K562 (cell line): ENCODE results near the gene EXTL1. TPM values are rescaled to one million over a fixed set of nuclear protein-coding genes. Genes with fewer than 3 reads are reported as not detected.

Experiments used
- NR1H2 ChIP-seq: sonication (generic); formaldehyde crosslinking; IDR thresholded peaks from 2 replicates; pipeline ENCODE4 v1.4.0; 2020; ENCODE audit warnings: mild to moderate bottlenecking, missing genetic modification reagents
- PTTG1 ChIP-seq: fragments of 450-650 bp; IDR thresholded peaks from 2 replicates; pipeline ENCODE4 v1.6.1; 2016; ENCODE audit warnings: low read depth, mild to moderate bottlenecking, missing genetic modification characterization, missing compliant biosample characterization
- RBM17 ChIP-seq: fragments of 200-400 bp; formaldehyde crosslinking; IDR thresholded peaks from 2 replicates; pipeline ENCODE4 v1.6.1; 2017; ENCODE audit warnings: low read depth, mild to moderate bottlenecking, low read length, borderline replicate concordance
- SLC30A9 ChIP-seq: fragments of 250-450 bp; sonication (Bioruptor Pico); IDR thresholded peaks from 2 replicates; pipeline ENCODE4 v1.8.0; 2022; ENCODE audit warnings: mild to moderate bottlenecking, moderate library complexity
- ZBTB8A ChIP-seq: fragments of 450-650 bp; IDR thresholded peaks from 2 replicates; pipeline ENCODE4 v1.6.1; 2018; ENCODE audit warnings: mild to moderate bottlenecking, moderate library complexity; ENCODE audit not compliant: partially characterized antibody
- ZNF134 ChIP-seq: fragments of 250-450 bp; sonication (Bioruptor Pico); conservative IDR thresholded peaks from 2 replicates; pipeline ENCODE4 v1.4.0; 2020
- ZNF239 ChIP-seq: fragments of 250-450 bp; sonication (Bioruptor Pico); IDR thresholded peaks from 2 replicates; pipeline ENCODE4 v1.4.0; 2020; ENCODE audit warnings: mild to moderate bottlenecking
- polyA plus RNA-seq, 8 experiments: library from polyadenylated mRNA; depleted of rRNA in 4 of 8; stranded (reverse) in 5 of 8; unstranded in 3 of 8; fragments of >200 nt; fragmentation: Nextera tagmentation in 2 of 8; fragmentation: Illumina TruSeq in 1 of 8; extraction: Ambion mirVana in 2 of 8; extraction: Trizol in 1 of 8; gene quantifications; 2 replicates each; pipeline versions ENCODE4 v1.2.1 to v1.2.3, GENCODE V29; 2011 to 2014; ENCODE audit warnings: inconsistent platforms in 1 of 8, missing spikeins in 1 of 8
- total RNA-seq, 7 experiments: library from RNA; depleted of rRNA in 6 of 7; stranded (reverse); fragments of >200 nt in 6 of 7; fragmentation: Illumina TruSeq in 2 of 7; extraction: Trizol in 2 of 7; gene quantifications; 2 replicates each; pipeline versions ENCODE4 v1.2.1 to v1.2.3, GENCODE V29; 2011 to 2021; ENCODE audit warnings: low replicate concordance in 1 of 7
- TF ChIP-seq, protein P1 (sequence below): fragments of 450-650 bp; IDR thresholded peaks from 2 replicates; pipeline ENCODE4 v1.6.1; 2016; ENCODE audit warnings: antibody characterized with exemption
- TF ChIP-seq, protein P2 (sequence below): sonication (generic); formaldehyde crosslinking; IDR thresholded peaks from 2 replicates; pipeline ENCODE4 v1.8.0; 2022; ENCODE audit warnings: mild to moderate bottlenecking, low read depth, missing genetic modification reagents
- TF ChIP-seq, protein P3 (sequence below): fragments of 450-650 bp; IDR thresholded peaks from 2 replicates; pipeline ENCODE4 v1.6.1; 2016
- TF ChIP-seq, protein P4 (sequence below): fragments of 250-450 bp; sonication (Bioruptor Pico); IDR thresholded peaks from 2 replicates; pipeline ENCODE4 v1.8.0; 2021; ENCODE audit warnings: mild to moderate bottlenecking, moderate library complexity
- TF ChIP-seq, protein P5 (sequence below): fragments of 200-800 bp; sonication (Bioruptor generic); IDR thresholded peaks from 2 replicates; pipeline ENCODE4 v1.6.1; 2016; ENCODE audit warnings: missing genetic modification characterization, missing compliant biosample characterization
- TF ChIP-seq, protein P6 (sequence below), 2 experiments: fragments of 200-800 bp in 1 of 2; sonication (Bioruptor generic) in 1 of 2; sonication (generic) in 1 of 2; formaldehyde crosslinking in 1 of 2; IDR thresholded peaks in 1 of 2; conservative IDR thresholded peaks in 1 of 2; 2 replicates each; pipeline versions ENCODE4 v1.5.0 to v1.6.1; 2016 to 2020; ENCODE audit warnings: missing compliant biosample characterization in 1 of 2, missing genetic modification characterization in 1 of 2, missing genetic modification reagents in 1 of 2

EXTL1 gene
- total and polyA plus RNA-seq, 9 of the 15 experiments (the other 6 are each of a cell fraction or from before 2014, with no cell fraction given), result 0.04 to 0.23 (median 0.08) TPM; not detected in 3

DNA sequence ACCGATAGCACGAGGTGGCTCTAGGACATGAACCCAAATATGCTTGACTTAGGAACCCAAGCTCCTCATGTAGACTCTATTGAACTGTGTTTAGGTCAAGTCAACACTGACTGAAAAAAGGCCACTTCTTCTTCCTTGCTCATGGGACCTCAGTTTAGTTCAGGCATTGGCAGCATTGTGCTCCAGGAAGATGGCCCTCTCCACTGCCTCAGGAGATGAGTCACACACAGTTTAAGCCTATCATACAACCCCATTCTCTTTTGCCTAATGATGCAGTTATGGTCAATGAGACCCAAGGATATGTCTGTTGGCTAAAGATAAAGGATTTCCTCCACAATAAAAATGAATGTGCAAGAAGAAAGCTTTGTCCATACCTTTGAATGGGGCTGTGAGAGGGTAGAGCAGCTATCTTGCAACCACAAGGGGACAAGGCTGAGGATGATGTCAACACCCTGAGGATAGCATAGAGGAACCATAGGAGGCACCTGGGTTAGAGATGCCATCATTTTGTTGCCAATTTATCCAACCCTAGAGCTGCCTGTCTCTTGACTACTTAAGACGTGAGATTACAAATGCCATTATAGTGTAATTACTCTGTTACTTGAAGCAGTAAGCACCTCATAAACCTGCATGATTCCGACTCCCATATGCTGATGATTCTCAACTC is 48.9 kb downstream of the EXTL1 start (continued):
- TF ChIP-seq, protein P1, sequence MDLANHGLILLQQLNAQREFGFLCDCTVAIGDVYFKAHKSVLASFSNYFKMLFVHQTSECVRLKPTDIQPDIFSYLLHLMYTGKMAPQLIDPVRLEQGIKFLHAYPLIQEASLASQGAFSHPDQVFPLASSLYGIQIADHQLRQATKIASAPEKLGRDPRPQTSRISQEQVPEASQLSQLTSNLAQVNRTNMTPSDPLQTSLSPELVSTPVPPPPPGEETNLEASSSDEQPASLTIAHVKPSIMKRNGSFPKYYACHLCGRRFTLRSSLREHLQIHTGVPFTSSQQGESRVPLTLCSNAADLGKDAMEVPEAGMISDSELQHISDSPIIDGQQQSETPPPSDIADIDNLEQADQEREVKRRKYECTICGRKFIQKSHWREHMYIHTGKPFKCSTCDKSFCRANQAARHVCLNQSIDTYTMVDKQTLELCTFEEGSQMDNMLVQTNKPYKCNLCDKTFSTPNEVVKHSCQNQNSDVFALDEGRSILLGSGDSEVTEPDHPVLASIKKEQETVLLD, result peak; percentile 69
- TF ChIP-seq ZBTB8A, result no peak
- TF ChIP-seq RBM17, result no peak
- TF ChIP-seq, protein P2, sequence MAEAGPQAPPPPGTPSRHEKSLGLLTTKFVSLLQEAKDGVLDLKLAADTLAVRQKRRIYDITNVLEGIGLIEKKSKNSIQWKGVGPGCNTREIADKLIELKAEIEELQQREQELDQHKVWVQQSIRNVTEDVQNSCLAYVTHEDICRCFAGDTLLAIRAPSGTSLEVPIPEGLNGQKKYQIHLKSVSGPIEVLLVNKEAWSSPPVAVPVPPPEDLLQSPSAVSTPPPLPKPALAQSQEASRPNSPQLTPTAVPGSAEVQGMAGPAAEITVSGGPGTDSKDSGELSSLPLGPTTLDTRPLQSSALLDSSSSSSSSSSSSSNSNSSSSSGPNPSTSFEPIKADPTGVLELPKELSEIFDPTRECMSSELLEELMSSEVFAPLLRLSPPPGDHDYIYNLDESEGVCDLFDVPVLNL, result no peak
- TF ChIP-seq ZNF134 (CRISPR knock-in tag), result no peak
- TF ChIP-seq SLC30A9, result no peak
- TF ChIP-seq PTTG1 (tag), result no peak; the same call in 1 of the 2 replicates
- TF ChIP-seq ZNF239 (CRISPR knock-in tag), result no peak
- TF ChIP-seq, protein P3, sequence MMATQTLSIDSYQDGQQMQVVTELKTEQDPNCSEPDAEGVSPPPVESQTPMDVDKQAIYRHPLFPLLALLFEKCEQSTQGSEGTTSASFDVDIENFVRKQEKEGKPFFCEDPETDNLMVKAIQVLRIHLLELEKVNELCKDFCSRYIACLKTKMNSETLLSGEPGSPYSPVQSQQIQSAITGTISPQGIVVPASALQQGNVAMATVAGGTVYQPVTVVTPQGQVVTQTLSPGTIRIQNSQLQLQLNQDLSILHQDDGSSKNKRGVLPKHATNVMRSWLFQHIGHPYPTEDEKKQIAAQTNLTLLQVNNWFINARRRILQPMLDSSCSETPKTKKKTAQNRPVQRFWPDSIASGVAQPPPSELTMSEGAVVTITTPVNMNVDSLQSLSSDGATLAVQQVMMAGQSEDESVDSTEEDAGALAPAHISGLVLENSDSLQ, result peak; percentile 52; the same call in 1 of the 2 replicates
- TF ChIP-seq, protein P4, sequence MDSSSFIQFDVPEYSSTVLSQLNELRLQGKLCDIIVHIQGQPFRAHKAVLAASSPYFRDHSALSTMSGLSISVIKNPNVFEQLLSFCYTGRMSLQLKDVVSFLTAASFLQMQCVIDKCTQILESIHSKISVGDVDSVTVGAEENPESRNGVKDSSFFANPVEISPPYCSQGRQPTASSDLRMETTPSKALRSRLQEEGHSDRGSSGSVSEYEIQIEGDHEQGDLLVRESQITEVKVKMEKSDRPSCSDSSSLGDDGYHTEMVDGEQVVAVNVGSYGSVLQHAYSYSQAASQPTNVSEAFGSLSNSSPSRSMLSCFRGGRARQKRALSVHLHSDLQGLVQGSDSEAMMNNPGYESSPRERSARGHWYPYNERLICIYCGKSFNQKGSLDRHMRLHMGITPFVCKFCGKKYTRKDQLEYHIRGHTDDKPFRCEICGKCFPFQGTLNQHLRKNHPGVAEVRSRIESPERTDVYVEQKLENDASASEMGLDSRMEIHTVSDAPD (CRISPR knock-in tag), result no peak
- TF ChIP-seq, protein P5, sequence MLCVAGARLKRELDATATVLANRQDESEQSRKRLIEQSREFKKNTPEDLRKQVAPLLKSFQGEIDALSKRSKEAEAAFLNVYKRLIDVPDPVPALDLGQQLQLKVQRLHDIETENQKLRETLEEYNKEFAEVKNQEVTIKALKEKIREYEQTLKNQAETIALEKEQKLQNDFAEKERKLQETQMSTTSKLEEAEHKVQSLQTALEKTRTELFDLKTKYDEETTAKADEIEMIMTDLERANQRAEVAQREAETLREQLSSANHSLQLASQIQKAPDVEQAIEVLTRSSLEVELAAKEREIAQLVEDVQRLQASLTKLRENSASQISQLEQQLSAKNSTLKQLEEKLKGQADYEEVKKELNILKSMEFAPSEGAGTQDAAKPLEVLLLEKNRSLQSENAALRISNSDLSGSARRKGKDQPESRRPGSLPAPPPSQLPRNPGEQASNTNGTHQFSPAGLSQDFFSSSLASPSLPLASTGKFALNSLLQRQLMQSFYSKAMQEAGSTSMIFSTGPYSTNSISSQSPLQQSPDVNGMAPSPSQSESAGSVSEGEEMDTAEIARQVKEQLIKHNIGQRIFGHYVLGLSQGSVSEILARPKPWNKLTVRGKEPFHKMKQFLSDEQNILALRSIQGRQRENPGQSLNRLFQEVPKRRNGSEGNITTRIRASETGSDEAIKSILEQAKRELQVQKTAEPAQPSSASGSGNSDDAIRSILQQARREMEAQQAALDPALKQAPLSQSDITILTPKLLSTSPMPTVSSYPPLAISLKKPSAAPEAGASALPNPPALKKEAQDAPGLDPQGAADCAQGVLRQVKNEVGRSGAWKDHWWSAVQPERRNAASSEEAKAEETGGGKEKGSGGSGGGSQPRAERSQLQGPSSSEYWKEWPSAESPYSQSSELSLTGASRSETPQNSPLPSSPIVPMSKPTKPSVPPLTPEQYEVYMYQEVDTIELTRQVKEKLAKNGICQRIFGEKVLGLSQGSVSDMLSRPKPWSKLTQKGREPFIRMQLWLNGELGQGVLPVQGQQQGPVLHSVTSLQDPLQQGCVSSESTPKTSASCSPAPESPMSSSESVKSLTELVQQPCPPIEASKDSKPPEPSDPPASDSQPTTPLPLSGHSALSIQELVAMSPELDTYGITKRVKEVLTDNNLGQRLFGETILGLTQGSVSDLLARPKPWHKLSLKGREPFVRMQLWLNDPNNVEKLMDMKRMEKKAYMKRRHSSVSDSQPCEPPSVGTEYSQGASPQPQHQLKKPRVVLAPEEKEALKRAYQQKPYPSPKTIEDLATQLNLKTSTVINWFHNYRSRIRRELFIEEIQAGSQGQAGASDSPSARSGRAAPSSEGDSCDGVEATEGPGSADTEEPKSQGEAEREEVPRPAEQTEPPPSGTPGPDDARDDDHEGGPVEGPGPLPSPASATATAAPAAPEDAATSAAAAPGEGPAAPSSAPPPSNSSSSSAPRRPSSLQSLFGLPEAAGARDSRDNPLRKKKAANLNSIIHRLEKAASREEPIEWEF (CRISPR knock-in tag), result peak; percentile 88; the same call in 1 of the 2 replicates
- TF ChIP-seq, protein P6, sequence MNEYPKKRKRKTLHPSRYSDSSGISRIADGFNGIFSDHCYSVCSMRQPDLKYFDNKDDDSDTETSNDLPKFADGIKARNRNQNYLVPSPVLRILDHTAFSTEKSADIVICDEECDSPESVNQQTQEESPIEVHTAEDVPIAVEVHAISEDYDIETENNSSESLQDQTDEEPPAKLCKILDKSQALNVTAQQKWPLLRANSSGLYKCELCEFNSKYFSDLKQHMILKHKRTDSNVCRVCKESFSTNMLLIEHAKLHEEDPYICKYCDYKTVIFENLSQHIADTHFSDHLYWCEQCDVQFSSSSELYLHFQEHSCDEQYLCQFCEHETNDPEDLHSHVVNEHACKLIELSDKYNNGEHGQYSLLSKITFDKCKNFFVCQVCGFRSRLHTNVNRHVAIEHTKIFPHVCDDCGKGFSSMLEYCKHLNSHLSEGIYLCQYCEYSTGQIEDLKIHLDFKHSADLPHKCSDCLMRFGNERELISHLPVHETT (CRISPR knock-in tag; conservative IDR thresholded peaks at IDR 0.05 in 1 of 2, IDR thresholded peaks at IDR 0.05 in 1 of 2), result peak in 1 of 2 experiments; percentile 90; a peak in 2 of 4 replicates
- 0 out of 2 replicates have a peak, but pooled peaks have one; percentile 87 for TF ChIP-seq NR1H2 (CRISPR knock-in tag)
